ENCODE measurements around the gene KANSL1L.
"Not testable (repeated sequence)": the region's sequence is repeated elsewhere in the genome, so short reads cannot be mapped to it uniquely, and the experiment has no call there.

Gene KANSL1L

GRCh38 chr2:210190345-210190744 lies 19.1 kb upstream of the KANSL1L start:
- no peak overlapping the region for H3K9ac ChIP-seq (ENCODE audit: low read length)
- H3K9me3 ChIP-seq (ENCODE audit: control insufficient read depth, low read length), result peaks cover 2% of the 10 kb centered on the region
- no peaks in the 10 kb centered on the region for H3K4me1 ChIP-seq (ENCODE audit: control insufficient read depth, insufficient read depth, low read length)
- no peaks in the 10 kb centered on the region for H3K36me3 ChIP-seq (ENCODE audit: control insufficient read depth, insufficient read depth, low read length, severe bottlenecking)
- H3K4me3 ChIP-seq (ENCODE audit: low read length), result no peak overlapping the region
- DNase-seq (ENCODE audit: low read depth), result no peak
- H3K27me3 ChIP-seq (replicated peaks; ENCODE audit: control insufficient read depth, insufficient read depth, low read length), result no peaks in the 10 kb centered on the region

- H3K27me3 ChIP-seq (replicated peaks; ENCODE audit: control insufficient read depth, insufficient read depth, low read length), result no peaks in the 10 kb centered on the region
- no peak overlapping the region for H3K4me3 ChIP-seq (ENCODE audit: low read length)
- no peak overlapping the region for H3K9ac ChIP-seq (ENCODE audit: low read length)
- H3K9me3 ChIP-seq (ENCODE audit: control insufficient read depth, low read length), result peaks cover 9% of the 10 kb centered on the region
- H3K36me3 ChIP-seq (ENCODE audit: control insufficient read depth, insufficient read depth, low read length, severe bottlenecking), result no peaks in the 10 kb centered on the region
- no peak for DNase-seq (ENCODE audit: low read depth)
- no peaks in the 10 kb centered on the region for H3K4me1 ChIP-seq (ENCODE audit: control insufficient read depth, insufficient read depth, low read length)
Observed at GRCh38 chr2:210189452-210190138, 18.4 kb upstream of the KANSL1L start.

GRCh38 chr2:210188755-210189154 lies 17.5 kb upstream of the KANSL1L start:
- no peak overlapping the region for H3K4me3 ChIP-seq (ENCODE audit: low read length)
- H3K9me3 ChIP-seq (ENCODE audit: control insufficient read depth, low read length), result peaks cover 18% of the 10 kb centered on the region
- H3K4me1 ChIP-seq (ENCODE audit: control insufficient read depth, insufficient read depth, low read length), result no peaks in the 10 kb centered on the region
- DNase-seq (ENCODE audit: low read depth), result no peak
- H3K9ac ChIP-seq (ENCODE audit: low read length), result no peak overlapping the region
- H3K27me3 ChIP-seq (replicated peaks; ENCODE audit: control insufficient read depth, insufficient read depth, low read length), result no peaks in the 10 kb centered on the region
- H3K36me3 ChIP-seq (ENCODE audit: control insufficient read depth, insufficient read depth, low read length, severe bottlenecking), result no peaks in the 10 kb centered on the region

- H3K27me3 ChIP-seq (replicated peaks; ENCODE audit: control insufficient read depth, insufficient read depth, low read length), result no peaks in the 10 kb centered on the region
- no peaks in the 10 kb centered on the region for H3K4me1 ChIP-seq (ENCODE audit: control insufficient read depth, insufficient read depth, low read length)
- peaks cover 18% of the 10 kb centered on the region for H3K9me3 ChIP-seq (ENCODE audit: control insufficient read depth, low read length)
- no peaks in the 10 kb centered on the region for H3K36me3 ChIP-seq (ENCODE audit: control insufficient read depth, insufficient read depth, low read length, severe bottlenecking)
- H3K9ac ChIP-seq (ENCODE audit: low read length), result no peak overlapping the region
- H3K4me3 ChIP-seq (ENCODE audit: low read length), result no peak overlapping the region
- DNase-seq (ENCODE audit: low read depth), result no peak
Observed at GRCh38 chr2:210188190-210188589, 17.0 kb upstream of the KANSL1L start.

DNA sequence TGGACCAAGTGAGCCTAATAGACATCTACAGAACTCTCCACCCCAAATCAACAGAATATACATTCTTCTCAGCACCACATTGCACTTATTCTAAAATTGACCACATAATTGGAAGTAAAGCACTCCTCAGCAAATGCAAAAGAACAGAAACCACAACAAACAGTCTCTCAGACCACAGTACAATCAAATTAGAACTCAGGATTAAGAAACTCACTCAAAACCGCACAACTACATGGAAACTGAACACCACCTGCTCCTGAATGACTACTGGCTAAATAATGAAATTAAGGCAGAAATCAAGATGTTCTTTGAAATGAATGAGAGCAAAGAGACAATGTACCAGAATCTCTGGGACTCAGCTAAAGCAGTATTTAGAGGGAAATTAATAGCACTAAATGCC lies 12.7 kb upstream of the KANSL1L start:
- not testable (repeated sequence) for DNase-seq (ENCODE audit: low read depth); H3K9ac ChIP-seq (ENCODE audit: low read length); H3K27me3 ChIP-seq (replicated peaks; ENCODE audit: control insufficient read depth, insufficient read depth, low read length); H3K36me3 ChIP-seq (ENCODE audit: control insufficient read depth, insufficient read depth, low read length, severe bottlenecking); H3K4me1 ChIP-seq (ENCODE audit: control insufficient read depth, insufficient read depth, low read length); H3K4me3 ChIP-seq (ENCODE audit: low read length)
- H3K9me3 ChIP-seq (ENCODE audit: control insufficient read depth, low read length), result peaks cover 18% of the 10 kb centered on the region

DNA sequence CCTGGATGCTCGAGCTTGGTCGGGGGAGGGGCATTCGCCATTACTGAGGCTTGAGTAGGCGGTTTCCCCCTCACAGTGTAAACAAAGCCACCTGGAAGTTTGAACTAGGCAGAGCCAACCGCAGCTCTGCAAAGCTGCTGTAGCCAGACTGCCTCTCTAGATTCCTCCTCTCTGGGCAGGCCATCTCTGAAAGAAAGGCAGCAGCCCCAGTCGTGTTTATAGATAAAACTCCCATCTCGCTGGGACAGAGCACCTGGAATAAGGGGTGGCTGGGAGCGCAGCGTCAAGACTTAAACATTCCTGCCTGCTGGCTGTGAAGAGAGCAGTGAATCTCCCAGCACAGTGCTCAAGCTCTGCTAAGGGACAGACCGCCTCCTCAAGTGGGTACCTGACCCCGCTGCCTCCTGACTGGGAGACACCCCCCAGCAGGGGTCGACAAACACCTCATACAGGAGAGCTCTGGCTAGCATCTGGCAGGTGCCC lies 10.4 kb upstream of the KANSL1L start:
- not testable (repeated sequence) for DNase-seq (ENCODE audit: low read depth); H3K4me3 ChIP-seq (ENCODE audit: low read length); H3K27me3 ChIP-seq (replicated peaks; ENCODE audit: control insufficient read depth, insufficient read depth, low read length); H3K9ac ChIP-seq (ENCODE audit: low read length); H3K36me3 ChIP-seq (ENCODE audit: control insufficient read depth, insufficient read depth, low read length, severe bottlenecking); H3K4me1 ChIP-seq (ENCODE audit: control insufficient read depth, insufficient read depth, low read length)
- peaks cover 18% of the 10 kb centered on the region for H3K9me3 ChIP-seq (ENCODE audit: control insufficient read depth, low read length)

- not testable (repeated sequence) for H3K36me3 ChIP-seq (ENCODE audit: control insufficient read depth, insufficient read depth, low read length, severe bottlenecking); DNase-seq (ENCODE audit: low read depth); H3K4me3 ChIP-seq (ENCODE audit: low read length); H3K9ac ChIP-seq (ENCODE audit: low read length); H3K27me3 ChIP-seq (replicated peaks; ENCODE audit: control insufficient read depth, insufficient read depth, low read length); H3K4me1 ChIP-seq (ENCODE audit: control insufficient read depth, insufficient read depth, low read length)
- H3K9me3 ChIP-seq (ENCODE audit: control insufficient read depth, low read length), result peaks cover 18% of the 10 kb centered on the region
Observed at GRCh38 chr2:210181033-210181605, 9.9 kb upstream of the KANSL1L start.

- H3K9ac ChIP-seq (ENCODE audit: low read length), result no peak overlapping the region
- no peaks in the 10 kb centered on the region for H3K36me3 ChIP-seq (ENCODE audit: control insufficient read depth, insufficient read depth, low read length, severe bottlenecking)
- H3K9me3 ChIP-seq (ENCODE audit: control insufficient read depth, low read length), result peaks cover 17% of the 10 kb centered on the region
- no peak overlapping the region for H3K4me3 ChIP-seq (ENCODE audit: low read length)
- H3K4me1 ChIP-seq (ENCODE audit: control insufficient read depth, insufficient read depth, low read length), result no peaks in the 10 kb centered on the region
- DNase-seq (ENCODE audit: low read depth), result no peak
- H3K27me3 ChIP-seq (replicated peaks; ENCODE audit: control insufficient read depth, insufficient read depth, low read length), result no peaks in the 10 kb centered on the region
Observed at GRCh38 chr2:210180477-210180876, 9.3 kb upstream of the KANSL1L start.

DNA sequence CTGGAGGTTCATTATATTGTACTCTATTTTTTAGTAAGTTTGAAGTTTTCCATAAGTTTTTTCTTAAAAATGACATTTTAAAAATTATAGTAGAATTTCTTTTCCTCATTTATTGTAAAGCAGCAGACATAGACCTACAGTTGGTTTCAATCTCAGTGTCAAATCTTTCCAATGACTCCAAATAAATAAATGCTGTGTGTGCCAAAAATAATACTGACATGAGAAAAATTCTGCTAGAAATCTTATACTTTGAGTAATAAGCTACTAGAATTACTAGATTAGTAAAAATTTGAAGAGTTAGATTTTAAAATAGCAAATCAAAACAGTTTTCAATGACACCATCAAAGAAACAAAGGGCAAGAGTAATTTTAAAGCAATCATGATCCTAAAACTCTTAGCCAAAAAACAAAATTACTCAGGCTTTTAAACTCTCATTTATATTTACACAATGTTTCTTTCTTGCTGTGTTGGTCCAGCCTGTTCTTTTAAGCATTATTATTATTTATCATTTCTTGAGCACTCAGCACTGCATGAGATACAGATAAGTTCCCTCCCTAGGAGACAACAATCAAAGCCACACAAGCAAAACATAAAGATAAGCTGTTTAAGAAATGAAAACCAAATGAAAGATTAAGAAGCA lies 8.3 kb upstream of the KANSL1L start:
- no peaks in the 10 kb centered on the region for H3K4me1 ChIP-seq (ENCODE audit: control insufficient read depth, insufficient read depth, low read length)
- no peak overlapping the region for H3K9ac ChIP-seq (ENCODE audit: low read length)
- H3K36me3 ChIP-seq (ENCODE audit: control insufficient read depth, insufficient read depth, low read length, severe bottlenecking), result no peaks in the 10 kb centered on the region
- no peak for DNase-seq (ENCODE audit: low read depth)
- H3K27me3 ChIP-seq (replicated peaks; ENCODE audit: control insufficient read depth, insufficient read depth, low read length), result no peaks in the 10 kb centered on the region
- H3K9me3 ChIP-seq (ENCODE audit: control insufficient read depth, low read length), result peaks cover 8% of the 10 kb centered on the region
- H3K4me3 ChIP-seq (ENCODE audit: low read length), result no peak overlapping the region

GRCh38 chr2:210177769-210178168 lies 6.6 kb upstream of the KANSL1L start:
- DNase-seq (ENCODE audit: low read depth), result no peak
- no peaks in the 10 kb centered on the region for H3K9me3 ChIP-seq (ENCODE audit: control insufficient read depth, low read length)
- H3K9ac ChIP-seq (ENCODE audit: low read length), result no peak overlapping the region
- H3K4me1 ChIP-seq (ENCODE audit: control insufficient read depth, insufficient read depth, low read length), result peaks cover under 1% of the 10 kb centered on the region
- no peaks in the 10 kb centered on the region for H3K27me3 ChIP-seq (replicated peaks; ENCODE audit: control insufficient read depth, insufficient read depth, low read length)
- H3K36me3 ChIP-seq (ENCODE audit: control insufficient read depth, insufficient read depth, low read length, severe bottlenecking), result no peaks in the 10 kb centered on the region
- no peak overlapping the region for H3K4me3 ChIP-seq (ENCODE audit: low read length)

- H3K36me3 ChIP-seq (ENCODE audit: control insufficient read depth, insufficient read depth, low read length, severe bottlenecking); H3K9me3 ChIP-seq (ENCODE audit: control insufficient read depth, low read length); DNase-seq (ENCODE audit: low read depth); H3K27me3 ChIP-seq (replicated peaks; ENCODE audit: control insufficient read depth, insufficient read depth, low read length); H3K4me3 ChIP-seq (ENCODE audit: low read length); H3K4me1 ChIP-seq (ENCODE audit: control insufficient read depth, insufficient read depth, low read length); H3K9ac ChIP-seq (ENCODE audit: low read length): not testable (repeated sequence)
Observed at GRCh38 chr2:210177115-210177514, 5.9 kb upstream of the KANSL1L start.
